Measurements from ENCODE around the gene OR8B4.

DNA sequence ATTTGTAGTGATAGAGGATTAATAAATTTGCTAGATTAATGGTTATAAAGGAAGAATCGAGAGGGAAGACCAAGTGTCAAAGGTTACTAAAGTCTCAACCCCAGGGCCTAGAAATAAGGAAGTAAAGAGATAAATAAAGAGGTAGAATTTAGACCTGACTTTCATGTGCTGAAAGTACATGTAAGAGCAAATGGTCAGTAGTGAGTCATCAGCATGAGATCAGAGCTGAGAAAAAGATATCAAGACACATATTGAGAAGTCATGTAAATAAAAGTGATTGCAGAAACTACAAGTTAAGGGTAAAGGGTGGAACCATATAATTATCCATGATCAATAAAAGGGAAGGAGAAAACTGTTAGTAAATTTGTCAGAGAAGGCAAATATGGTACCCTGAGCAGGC, 22.2 kb upstream of the OR8B4 start:
- TF ChIP-seq, protein P1, sequence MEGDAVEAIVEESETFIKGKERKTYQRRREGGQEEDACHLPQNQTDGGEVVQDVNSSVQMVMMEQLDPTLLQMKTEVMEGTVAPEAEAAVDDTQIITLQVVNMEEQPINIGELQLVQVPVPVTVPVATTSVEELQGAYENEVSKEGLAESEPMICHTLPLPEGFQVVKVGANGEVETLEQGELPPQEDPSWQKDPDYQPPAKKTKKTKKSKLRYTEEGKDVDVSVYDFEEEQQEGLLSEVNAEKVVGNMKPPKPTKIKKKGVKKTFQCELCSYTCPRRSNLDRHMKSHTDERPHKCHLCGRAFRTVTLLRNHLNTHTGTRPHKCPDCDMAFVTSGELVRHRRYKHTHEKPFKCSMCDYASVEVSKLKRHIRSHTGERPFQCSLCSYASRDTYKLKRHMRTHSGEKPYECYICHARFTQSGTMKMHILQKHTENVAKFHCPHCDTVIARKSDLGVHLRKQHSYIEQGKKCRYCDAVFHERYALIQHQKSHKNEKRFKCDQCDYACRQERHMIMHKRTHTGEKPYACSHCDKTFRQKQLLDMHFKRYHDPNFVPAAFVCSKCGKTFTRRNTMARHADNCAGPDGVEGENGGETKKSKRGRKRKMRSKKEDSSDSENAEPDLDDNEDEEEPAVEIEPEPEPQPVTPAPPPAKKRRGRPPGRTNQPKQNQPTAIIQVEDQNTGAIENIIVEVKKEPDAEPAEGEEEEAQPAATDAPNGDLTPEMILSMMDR (IDR thresholded peaks at IDR 0.05): no peak
- no peak for TF ChIP-seq POLR2A (IDR thresholded peaks at IDR 0.05)

Data from Peyer's patch (tissue), 4 donors.